ENCODE measurements around the gene RITA1. TPM values are rescaled to one million over a fixed set of nuclear protein-coding genes. Genes with fewer than 3 reads are reported as not detected.

Gene RITA1
- total and polyA plus RNA-seq, 2 donors (not counting 1 experiment from before 2014, with no cell fraction given): 8.1 to 17.9 TPM

DNA sequence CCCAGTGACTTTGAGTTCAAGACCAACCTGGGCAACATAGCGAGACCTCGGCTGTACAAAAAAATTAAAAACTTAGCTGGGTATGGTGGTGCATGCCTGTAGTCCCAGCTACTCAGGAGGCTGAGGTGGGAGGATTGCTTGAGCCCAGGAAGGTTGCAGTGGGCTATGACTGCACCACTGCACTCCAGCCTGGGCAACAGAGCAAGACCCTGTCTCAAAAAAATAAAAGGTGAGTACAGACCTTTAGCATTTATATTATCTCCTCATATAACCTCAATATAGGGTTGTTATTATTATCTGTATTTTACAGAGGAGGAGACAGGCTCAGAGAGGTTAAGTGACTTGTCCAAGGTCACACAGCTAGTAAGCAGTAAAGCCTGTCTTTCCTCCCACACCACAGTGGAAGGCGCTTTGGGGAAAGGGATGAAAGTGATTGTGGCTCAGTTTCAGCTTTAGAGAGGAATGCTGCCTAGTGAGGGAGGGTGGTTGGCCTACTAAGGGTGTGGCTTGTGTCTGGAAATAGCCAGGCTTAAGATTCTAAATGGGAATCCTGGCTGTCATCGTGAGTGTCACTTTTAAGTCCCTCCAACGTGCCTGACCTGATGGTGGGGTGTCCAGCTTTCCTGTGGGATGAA is 43.0 kb downstream of the RITA1 start:
- Histone ChIP-seq H2AFZ (ENCODE audit: insufficient read depth, low read depth, low read length, poor library complexity, severe bottlenecking) (no peak overlapping the region), H3K9me3 (ENCODE audit: control extremely low read depth in 1 of 3, control insufficient read depth in 2 of 3, insufficient read depth in 1 of 3, low read length in 2 of 3) (no peaks in the 10 kb centered on the region), H3K79me2 (ENCODE audit: control insufficient read depth, insufficient read depth, low read length) (peaks cover 60% of the 10 kb centered on the region), H3K27me3 (replicated peaks in 1 of 4; ENCODE audit: control extremely low read depth in 1 of 4, control insufficient read depth in 3 of 4, insufficient read depth in 4 of 4, low read length in 3 of 4) (no peaks in the 10 kb centered on the region), H3K36me3 (replicated peaks in 1 of 2; ENCODE audit: control extremely low read depth in 1 of 2, control insufficient read depth in 1 of 2, extremely low read depth in 1 of 2, insufficient read depth in 2 of 2, low read length in 1 of 2) (peaks cover 0 to 46% of the 10 kb centered on the region in 2 experiments), H4K20me1 (ENCODE audit: control insufficient read depth, insufficient read depth, low read length, poor library complexity, severe bottlenecking) (no peaks in the 10 kb centered on the region), H3K4me2 (replicated peaks; ENCODE audit: low read depth, low read length, poor library complexity, severe bottlenecking) (peak overlapping the region; percentile 76), H3K27ac (ENCODE audit: low read length in 2 of 2) (peak overlapping the region; percentile 75 to 83), H3K4me3 (ENCODE audit: control extremely low read depth in 1 of 5, extremely low read depth in 1 of 5, insufficient read depth in 1 of 5, low read depth in 2 of 5, low read length in 4 of 5) (no peak overlapping the region), H3K4me1 (ENCODE audit: control insufficient read depth in 2 of 2, insufficient read depth in 2 of 2, low read length in 2 of 2) (peaks cover 56 to 73% of the 10 kb centered on the region in 2 donors), H3K9ac (ENCODE audit: low read length) (no peak overlapping the region)
- WGBS (ENCODE audit: insufficient coverage): 100% methylated on average over 1 of the region's 5 CpGs
- DNase-seq (peak; percentile 15), ATAC-seq (ENCODE audit: low read depth) (no peak)
- peak overlapping the region; percentile 75 for H3K27ac Mint-ChIP-seq
- peaks cover 60% of the 10 kb centered on the region for H3K4me1 Mint-ChIP-seq
- no peak for TF ChIP-seq EZH2 (IDR thresholded peaks at IDR 0.05; ENCODE audit: borderline replicate concordance, insufficient read depth, low read depth, low read length, poor library complexity, severe bottlenecking)
- TF ChIP-seq, protein P1, sequence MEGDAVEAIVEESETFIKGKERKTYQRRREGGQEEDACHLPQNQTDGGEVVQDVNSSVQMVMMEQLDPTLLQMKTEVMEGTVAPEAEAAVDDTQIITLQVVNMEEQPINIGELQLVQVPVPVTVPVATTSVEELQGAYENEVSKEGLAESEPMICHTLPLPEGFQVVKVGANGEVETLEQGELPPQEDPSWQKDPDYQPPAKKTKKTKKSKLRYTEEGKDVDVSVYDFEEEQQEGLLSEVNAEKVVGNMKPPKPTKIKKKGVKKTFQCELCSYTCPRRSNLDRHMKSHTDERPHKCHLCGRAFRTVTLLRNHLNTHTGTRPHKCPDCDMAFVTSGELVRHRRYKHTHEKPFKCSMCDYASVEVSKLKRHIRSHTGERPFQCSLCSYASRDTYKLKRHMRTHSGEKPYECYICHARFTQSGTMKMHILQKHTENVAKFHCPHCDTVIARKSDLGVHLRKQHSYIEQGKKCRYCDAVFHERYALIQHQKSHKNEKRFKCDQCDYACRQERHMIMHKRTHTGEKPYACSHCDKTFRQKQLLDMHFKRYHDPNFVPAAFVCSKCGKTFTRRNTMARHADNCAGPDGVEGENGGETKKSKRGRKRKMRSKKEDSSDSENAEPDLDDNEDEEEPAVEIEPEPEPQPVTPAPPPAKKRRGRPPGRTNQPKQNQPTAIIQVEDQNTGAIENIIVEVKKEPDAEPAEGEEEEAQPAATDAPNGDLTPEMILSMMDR (IDR thresholded peaks at IDR 0.05): no peak
- intact Hi-C loops (cut with micrococcal nuclease): loop anchor here (1.0 kb wide), 1 partner anchor 7 kb away; the partner anchor contains the start of gene TPCN1
- no peak overlapping the region for H3K4me3 Mint-ChIP-seq
- CTCF ChIA-PET: interaction anchor here (1.3 to 7.3 kb wide), 5 partner anchors 20 to 197 kb away, joined by 3 to 96 read pairs (median 14); no protein-coding TSS in a partner anchor
- H3K27me3 Mint-ChIP-seq: no peaks in the 10 kb centered on the region
- POLR2A ChIA-PET: interaction anchor here (2.9 kb wide), 1 partner anchor 20 kb away, joined by 56 read pairs; no protein-coding TSS in a partner anchor
- H3K9me3 Mint-ChIP-seq (ENCODE audit: insufficient read depth): no peaks in the 10 kb centered on the region
